NCI-H524 (cell line): ENCODE data around the gene DRC1.

Source experiments
- DNase-seq, 2 experiments: peaks; one replicate each; lab custom pipeline; 2025; lab: John Stamatoyannopoulos, UW

DRC1 gene

DNA sequence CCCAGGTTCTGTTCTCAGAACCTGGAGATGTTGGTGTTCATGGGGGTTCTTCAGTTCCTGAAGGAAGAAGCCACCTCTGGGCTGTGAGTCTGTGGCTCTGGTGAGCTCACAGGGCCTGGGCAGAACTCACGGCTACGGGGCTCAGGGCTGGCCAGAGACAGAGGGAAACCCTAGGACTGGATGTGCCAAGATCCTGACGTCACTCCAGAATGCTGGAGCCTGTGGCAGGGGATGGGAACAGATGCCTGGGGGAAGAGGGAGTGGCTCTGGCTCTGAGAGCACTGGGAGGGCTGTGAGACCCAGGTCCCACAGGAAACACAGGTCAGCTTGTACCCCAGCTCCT is 76.2 kb downstream of the DRC1 start, which contains the start of gene OTOF:
Gene OTOF, minus strand, starts transcription at position 214 of the 343 bp plus-strand sequence.
- peak in 1 of 2 experiments; percentile 23 for DNase-seq

DNA sequence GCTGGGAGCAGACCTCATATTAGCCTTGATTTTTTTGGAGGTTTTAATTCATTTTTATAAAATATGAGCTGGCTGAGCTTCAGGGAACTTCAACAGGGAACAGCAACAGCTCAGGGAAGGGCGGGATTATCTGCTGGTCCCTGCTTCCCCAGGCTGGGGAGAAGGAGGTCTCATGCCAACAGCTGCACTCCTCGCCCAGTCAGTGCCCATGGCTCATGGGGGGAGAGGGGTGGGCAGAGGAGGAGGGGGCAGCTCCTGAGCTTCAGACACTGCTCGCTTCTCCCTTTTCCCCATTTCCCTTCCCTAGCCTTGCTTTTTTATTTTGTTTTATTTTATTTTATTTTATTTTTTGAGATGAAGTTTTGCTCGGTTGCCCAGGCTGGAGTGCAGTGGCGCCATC is 76.6 kb downstream of the DRC1 start:
- no peak for DNase-seq

- DNase-seq: no peak
Observed at GRCh38 chr2:26479131-26479788, 77.5 kb downstream of the DRC1 start.

DNA sequence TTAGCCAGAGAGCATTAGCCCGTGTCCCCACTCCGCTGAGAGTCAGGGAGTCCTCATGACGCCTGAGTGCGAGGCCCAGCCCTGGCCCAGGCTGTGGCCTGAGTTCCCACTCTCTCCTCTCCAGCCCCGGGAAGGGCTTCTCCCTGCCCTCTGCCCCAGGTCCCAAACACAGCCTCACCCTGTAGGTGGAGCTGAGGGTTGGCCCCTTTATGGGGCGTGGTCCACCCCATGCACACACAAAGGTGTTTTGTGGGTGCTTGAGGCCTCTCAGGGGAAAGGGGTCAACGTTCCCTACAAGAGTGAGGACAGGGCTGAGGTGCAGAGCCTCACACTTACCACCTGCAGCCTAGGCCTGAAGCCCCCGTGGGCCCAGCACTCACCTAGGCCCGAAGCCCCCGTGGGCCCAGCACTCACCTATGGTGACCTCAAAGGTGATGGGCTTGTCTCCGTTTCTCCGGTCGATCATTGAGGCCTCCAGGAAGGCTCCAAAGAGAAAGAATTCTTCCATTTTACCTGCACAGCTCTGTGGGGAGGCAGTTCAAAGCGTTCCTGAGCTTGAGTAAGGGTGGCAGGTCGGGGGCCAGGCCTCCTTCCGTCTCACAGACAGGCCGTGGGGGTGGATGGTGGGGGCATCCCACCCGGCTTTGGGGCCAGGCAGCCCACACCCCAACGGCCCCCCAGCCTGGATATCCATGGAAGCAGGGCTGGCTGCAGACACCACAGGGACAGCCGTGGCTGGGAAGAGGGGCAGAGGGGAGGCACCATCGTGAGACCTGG is 78.3 kb downstream of the DRC1 start:
- DNase-seq: no peak

- DNase-seq: no peak
Observed at GRCh38 chr2:26480566-26481423, 79.1 kb downstream of the DRC1 start.

DNA sequence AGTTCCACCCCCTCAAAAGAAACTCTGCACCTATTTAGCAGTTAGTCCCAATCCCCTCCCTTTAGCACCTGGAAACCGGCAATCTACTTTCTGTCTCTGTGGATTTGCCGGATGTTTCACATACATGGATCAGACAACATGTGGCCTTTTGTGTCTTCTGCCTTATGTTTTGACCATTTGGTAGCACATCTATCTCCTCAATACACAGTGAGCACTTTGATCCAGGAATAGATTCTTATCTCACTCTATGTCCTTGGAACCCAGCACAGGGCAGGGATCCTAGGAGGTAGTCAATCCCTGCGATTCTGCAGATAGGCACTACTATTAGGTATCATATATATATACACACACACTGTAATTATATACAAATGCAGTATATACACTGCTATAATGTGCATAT is 80.0 kb downstream of the DRC1 start:
- no peak for DNase-seq

DNA sequence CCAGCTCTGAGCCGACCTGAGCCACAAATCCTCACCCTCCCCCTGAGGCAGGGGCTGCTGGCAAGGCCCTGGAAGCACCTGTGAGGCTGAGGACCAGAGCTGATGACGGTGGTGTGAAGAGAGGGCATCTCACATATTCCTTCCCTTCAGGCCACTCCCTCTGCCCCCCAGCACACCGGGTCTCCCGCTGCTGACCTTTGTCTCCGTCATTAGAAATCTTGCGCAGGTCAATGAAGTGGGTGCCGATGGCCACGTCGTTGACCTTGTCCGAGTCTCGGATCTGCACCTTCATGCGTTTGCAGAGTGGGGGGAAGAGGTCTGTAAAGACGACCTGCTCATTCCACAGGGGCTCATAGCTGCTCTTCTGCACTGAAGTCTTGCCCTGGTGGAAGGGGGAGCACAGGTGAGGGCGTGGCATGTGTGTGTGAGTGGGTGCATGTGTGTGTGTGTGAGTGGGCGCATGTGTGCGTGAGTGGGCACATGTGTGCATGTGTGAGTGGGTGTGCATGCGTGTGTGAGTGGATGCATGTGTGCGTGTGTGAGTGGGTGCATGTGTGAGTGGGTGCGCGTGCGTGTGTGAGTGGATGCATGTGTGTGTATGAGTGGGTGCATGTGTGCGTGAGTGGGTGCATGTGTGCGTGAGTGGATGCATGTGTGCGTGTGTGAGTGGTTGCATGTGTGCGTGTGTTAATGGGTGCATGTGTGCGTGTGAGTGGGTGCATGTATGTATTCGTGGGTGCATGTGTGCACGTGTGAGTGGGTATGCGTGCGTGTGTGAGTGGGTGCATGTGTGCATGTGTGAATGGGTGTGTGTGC is 80.7 kb downstream of the DRC1 start:
- DNase-seq: no peak

GRCh38 chr2:26483027-26483326 is 81.3 kb downstream of the DRC1 start:
- DNase-seq: no peak

GRCh38 chr2:26483516-26483915 is 81.8 kb downstream of the DRC1 start:
- DNase-seq: no peak

GRCh38 chr2:26483957-26484565 is 82.3 kb downstream of the DRC1 start:
- no peak for DNase-seq

GRCh38 chr2:26484579-26484978 is 82.9 kb downstream of the DRC1 start:
- DNase-seq: no peak

DNA sequence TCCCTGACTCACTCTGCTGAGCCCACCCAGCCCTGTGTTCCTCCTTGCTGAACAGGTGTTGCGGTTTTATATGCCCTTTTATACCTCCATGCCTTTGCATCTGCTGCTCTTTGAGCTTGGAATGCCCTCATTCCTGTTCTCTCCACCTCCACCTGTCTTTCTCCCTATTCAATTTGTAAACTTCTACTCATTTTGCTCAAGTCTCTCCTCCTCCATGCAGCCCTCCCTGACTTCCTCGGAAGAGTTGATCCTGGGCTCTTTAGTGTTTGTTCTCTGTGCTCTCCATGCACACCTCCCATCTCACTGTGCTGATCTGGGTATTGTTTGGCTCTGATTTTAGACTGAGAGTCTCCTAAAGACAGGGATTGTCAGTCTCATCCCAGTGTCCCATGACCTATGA is 83.4 kb downstream of the DRC1 start:
- no peak for DNase-seq

DNA sequence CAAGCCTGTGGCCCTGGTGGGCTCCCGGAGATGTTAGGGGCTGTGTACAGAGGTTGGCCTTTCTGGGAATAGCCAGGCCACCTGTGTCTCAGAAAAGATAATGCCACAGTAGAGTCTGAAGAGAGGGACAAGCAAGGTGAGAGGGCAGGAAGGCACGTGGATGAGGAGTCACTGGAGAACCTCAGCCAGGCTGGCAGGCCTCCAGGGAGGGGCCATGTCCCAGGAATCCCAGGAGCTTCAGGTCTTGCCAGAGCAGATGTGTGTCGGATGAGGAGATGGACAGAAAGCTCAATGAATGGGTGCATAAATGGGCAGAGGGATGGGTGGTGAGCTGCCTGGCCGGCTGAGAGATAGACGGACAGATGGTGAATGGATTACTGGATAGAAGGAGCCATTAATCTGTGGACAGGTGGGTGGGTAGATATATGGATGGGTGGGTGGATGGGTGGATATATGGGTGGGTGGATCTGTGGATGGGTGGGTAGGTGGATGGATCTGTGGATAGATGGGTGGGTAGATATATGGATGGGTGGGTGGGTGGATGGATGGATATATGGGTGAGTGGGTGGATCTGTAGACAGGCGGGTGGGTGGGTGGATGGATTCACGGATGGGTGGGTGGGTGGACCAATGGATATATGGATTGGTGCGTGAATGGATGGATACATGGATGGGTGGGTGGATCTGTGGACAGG is 84.2 kb downstream of the DRC1 start:
- DNase-seq: peak; percentile 65 to 90

DNA sequence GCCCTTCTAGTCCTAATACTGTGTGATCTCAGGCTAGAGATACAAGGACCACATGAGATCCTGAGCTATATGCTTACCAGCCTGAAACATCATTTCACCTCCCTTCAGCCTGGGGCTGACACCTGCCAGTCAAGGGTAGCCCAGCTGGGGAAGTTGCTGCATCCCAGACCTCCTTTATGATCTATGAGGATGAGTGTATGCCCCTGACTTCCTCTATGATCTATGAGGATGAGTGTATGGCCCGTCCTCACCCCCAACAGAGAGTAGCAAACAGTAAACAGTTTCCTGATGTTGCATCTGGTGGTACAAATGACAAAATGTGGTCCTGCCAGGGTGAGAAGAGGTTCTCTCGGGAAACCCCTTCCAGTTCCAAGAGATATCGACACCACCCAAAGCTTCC is 85.1 kb downstream of the DRC1 start:
- no peak for DNase-seq

DNA sequence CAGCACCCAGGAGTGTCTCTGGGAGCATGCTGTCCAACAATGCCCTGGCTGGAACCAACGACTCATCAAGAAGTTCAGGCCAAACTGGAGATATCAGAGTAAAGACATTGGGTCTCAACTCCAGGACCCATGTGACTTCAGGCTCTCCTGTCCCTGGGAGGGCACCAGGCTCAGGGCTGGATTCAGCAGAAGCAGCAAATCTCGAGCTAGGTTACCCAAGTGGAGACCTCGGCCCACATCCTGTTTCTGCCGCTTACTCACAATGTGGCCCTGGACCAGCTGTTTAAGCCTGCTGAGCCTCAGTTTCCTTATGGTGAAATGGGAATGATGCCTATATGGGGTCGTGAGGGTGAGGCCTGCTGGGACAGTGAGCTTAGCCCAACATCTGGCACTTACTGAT is 85.5 kb downstream of the DRC1 start:
- DNase-seq: no peak

GRCh38 chr2:26488463-26489212 is 86.9 kb downstream of the DRC1 start:
- peak; percentile 59 to 90 for DNase-seq

DNA sequence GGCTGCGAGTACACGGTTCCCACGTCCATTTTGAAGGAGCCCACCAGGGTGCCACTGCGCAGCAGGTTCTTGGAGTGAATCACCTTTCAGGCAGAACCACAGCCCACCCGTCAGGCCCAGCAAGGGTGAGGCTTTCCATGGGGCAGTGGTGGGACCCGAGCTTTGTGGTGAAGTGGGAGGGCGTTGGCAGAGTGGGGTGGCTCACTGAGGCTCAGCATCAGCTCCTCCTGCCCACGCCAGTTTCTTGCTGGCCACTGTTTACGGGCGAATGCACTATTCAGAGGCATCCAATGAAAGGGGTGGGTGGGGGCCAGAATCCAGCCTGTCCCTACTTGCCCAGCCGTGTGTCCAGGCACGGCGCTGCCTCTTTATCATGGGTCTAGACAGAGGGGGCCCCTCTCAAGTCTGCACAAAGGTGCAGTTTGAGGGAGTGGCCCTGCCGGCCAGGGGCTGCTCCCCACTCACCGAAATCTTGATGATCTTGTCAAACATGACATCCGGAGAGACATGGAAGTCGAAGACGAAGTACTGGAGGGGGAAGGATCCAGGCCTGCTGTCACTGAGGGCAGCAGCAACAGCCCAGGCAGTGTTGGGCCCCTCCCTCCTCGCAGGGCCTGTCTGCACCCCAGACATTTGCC is 87.6 kb downstream of the DRC1 start:
- no peak for DNase-seq

GRCh38 chr2:26491563-26492167 is 89.9 kb downstream of the DRC1 start:
- no peak for DNase-seq

- no peak for DNase-seq
Observed at GRCh38 chr2:26492749-26493515, 91.2 kb downstream of the DRC1 start.
